OCI-LY1 (cell line): ENCODE measurements around the gene CCBE1.

Experiments used
- H2AFZ ChIP-seq: fragments of 200-600 bp; sonication (generic), shearing (Covaris generic); 2 replicates; pipeline ENCODE4 v1.6.0; 2014; ENCODE audit warnings: antibody characterized with exemption, mild to moderate bottlenecking, low read length
- H3F3A ChIP-seq: fragments of 200-600 bp; sonication (generic), shearing (Covaris generic); 2 replicates; pipeline ENCODE4 v1.6.0; 2014; ENCODE audit warnings: mild to moderate bottlenecking, antibody characterized with exemption, low read length, moderate library complexity; ENCODE audit not compliant: insufficient read depth
- H3K27ac ChIP-seq: fragments of 200-600 bp; sonication (generic); 2 replicates; pipeline ENCODE4 v1.5.1; 2014; ENCODE audit warnings: low read length, mixed run types, mild to moderate bottlenecking, low read depth; ENCODE audit not compliant: poor library complexity, severe bottlenecking
- H3K27me3 ChIP-seq: fragments of 200-600 bp; sonication (generic); 2 replicates; pipeline ENCODE4 v1.6.0; 2014; ENCODE audit warnings: antibody characterized with exemption, mild to moderate bottlenecking, low read length, moderate library complexity; ENCODE audit not compliant: insufficient read depth
- H3K36me3 ChIP-seq: fragments of 200-600 bp; sonication (generic); 2 replicates; pipeline ENCODE4 v1.6.1; 2014; ENCODE audit warnings: mild to moderate bottlenecking, antibody characterized with exemption, low read length, moderate library complexity, mixed read lengths; ENCODE audit not compliant: insufficient read depth
- H3K4me1 ChIP-seq: fragments of 200-600 bp; sonication (generic); 2 replicates; pipeline ENCODE4 v1.5.1; 2014; ENCODE audit warnings: mild to moderate bottlenecking, low read length, moderate library complexity; ENCODE audit not compliant: insufficient read depth, severe bottlenecking
- H3K4me2 ChIP-seq: fragments of 200-600 bp; sonication (generic), shearing (Covaris generic); 2 replicates; pipeline ENCODE4 v1.6.1; 2014; ENCODE audit warnings: low read length
- H3K4me3 ChIP-seq: fragments of 200-600 bp; sonication (generic); 2 replicates; pipeline ENCODE4 v1.5.1; 2014; ENCODE audit warnings: low read length, low read depth, mild to moderate bottlenecking, mixed read lengths; ENCODE audit not compliant: poor library complexity, severe bottlenecking
- H3K79me2 ChIP-seq: fragments of 200-600 bp; shearing (Covaris generic); 2 replicates; pipeline ENCODE4 v1.6.1; 2016; ENCODE audit warnings: mixed run types, low read length, mixed read lengths; ENCODE audit not compliant: insufficient read depth
- H3K9ac ChIP-seq: fragments of 200-600 bp; sonication (generic), shearing (Covaris generic); 2 replicates; pipeline ENCODE4 v1.6.1; 2014; ENCODE audit warnings: mild to moderate bottlenecking, low read length, mixed read lengths
- H3K9me2 ChIP-seq: fragments of 200-600 bp; sonication (generic), shearing (Covaris generic); 2 replicates; pipeline ENCODE4 v1.6.1; 2014; ENCODE audit warnings: low read depth, mild to moderate bottlenecking, low read length, mixed read lengths
- H3K9me3 ChIP-seq: fragments of 200-600 bp; shearing (Covaris generic); 2 replicates; pipeline ENCODE4 v1.6.1; 2014; ENCODE audit warnings: low read length, mixed read lengths
- H4K20me1 ChIP-seq: fragments of 200-600 bp; sonication (generic), shearing (Covaris generic); 2 replicates; pipeline ENCODE4 v1.6.0; 2016; ENCODE audit warnings: mild to moderate bottlenecking, low read length; ENCODE audit not compliant: insufficient read depth
- EZH2 ChIP-seq: fragments of 200-600 bp; sonication (generic), shearing (Covaris generic); IDR thresholded peaks from 2 replicates; pipeline ENCODE4 v1.8.0; 2017; ENCODE audit warnings: borderline replicate concordance, mixed run types, mild to moderate bottlenecking, antibody characterized with exemption, low read length, moderate library complexity, mixed read lengths
- TF ChIP-seq, protein P1 (sequence below): fragments of 200-600 bp; sonication (generic), shearing (Covaris generic); IDR thresholded peaks from 2 replicates; pipeline ENCODE4 v1.5.1; 2017; ENCODE audit warnings: mild to moderate bottlenecking, antibody characterized with exemption, low read length, moderate library complexity, mixed read lengths

CCBE1 gene

DNA sequence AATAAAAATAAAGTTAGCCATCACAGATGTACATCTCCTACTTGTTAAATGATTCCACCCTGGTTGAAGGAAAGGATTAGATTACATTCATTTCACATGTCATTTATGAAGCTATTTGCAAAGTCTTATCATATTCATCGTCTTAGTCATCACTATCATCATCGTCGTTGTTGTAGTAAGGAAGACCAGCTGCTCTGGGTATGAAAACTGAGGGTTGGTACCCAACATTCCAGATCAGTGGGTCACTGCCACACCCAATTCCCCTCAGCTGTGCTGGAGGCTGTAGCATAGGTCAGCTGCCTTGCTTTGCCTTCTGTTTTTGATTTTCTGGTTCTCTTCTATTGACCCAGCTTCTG is 20.9 kb upstream of the CCBE1 start:
- H3K9me3 ChIP-seq: no peaks in the 10 kb centered on the region
- no peak overlapping the region for H2AFZ ChIP-seq
- no peak overlapping the region for H3K4me3 ChIP-seq
- no peaks in the 10 kb centered on the region for H3K79me2 ChIP-seq
- TF ChIP-seq, protein P1, sequence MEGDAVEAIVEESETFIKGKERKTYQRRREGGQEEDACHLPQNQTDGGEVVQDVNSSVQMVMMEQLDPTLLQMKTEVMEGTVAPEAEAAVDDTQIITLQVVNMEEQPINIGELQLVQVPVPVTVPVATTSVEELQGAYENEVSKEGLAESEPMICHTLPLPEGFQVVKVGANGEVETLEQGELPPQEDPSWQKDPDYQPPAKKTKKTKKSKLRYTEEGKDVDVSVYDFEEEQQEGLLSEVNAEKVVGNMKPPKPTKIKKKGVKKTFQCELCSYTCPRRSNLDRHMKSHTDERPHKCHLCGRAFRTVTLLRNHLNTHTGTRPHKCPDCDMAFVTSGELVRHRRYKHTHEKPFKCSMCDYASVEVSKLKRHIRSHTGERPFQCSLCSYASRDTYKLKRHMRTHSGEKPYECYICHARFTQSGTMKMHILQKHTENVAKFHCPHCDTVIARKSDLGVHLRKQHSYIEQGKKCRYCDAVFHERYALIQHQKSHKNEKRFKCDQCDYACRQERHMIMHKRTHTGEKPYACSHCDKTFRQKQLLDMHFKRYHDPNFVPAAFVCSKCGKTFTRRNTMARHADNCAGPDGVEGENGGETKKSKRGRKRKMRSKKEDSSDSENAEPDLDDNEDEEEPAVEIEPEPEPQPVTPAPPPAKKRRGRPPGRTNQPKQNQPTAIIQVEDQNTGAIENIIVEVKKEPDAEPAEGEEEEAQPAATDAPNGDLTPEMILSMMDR: no peak
- TF ChIP-seq EZH2: no peak
- H3K27me3 ChIP-seq: no peaks in the 10 kb centered on the region
- H3K27ac ChIP-seq: no peak overlapping the region
- H4K20me1 ChIP-seq: no peaks in the 10 kb centered on the region
- H3K36me3 ChIP-seq: no peaks in the 10 kb centered on the region
- no peaks in the 10 kb centered on the region for H3K9me2 ChIP-seq
- no peaks in the 10 kb centered on the region for H3K4me1 ChIP-seq
- H3K4me2 ChIP-seq: no peak overlapping the region
- H3F3A ChIP-seq: no peaks in the 10 kb centered on the region
- H3K9ac ChIP-seq: no peak overlapping the region

GRCh38 chr18:59717291-59717690 is 20.1 kb upstream of the CCBE1 start:
- Histone ChIP-seq H4K20me1 (no peaks in the 10 kb centered on the region), H3K27ac (no peak overlapping the region), H3K27me3 (no peaks in the 10 kb centered on the region)

GRCh38 chr18:59715966-59716369 is 18.7 kb upstream of the CCBE1 start:
- no peaks in the 10 kb centered on the region for H3K36me3 ChIP-seq
- no peak overlapping the region for H3K4me3 ChIP-seq
- H3K4me1 ChIP-seq: no peaks in the 10 kb centered on the region
- no peak overlapping the region for H3K27ac ChIP-seq
- no peaks in the 10 kb centered on the region for H3F3A ChIP-seq
- no peak overlapping the region for H2AFZ ChIP-seq
- no peaks in the 10 kb centered on the region for H3K9me3 ChIP-seq
- TF ChIP-seq EZH2: no peak
- TF ChIP-seq, protein P1: no peak
- H3K9me2 ChIP-seq: no peaks in the 10 kb centered on the region
- no peaks in the 10 kb centered on the region for H3K79me2 ChIP-seq
- H3K9ac ChIP-seq: no peak overlapping the region
- no peaks in the 10 kb centered on the region for H4K20me1 ChIP-seq
- H3K27me3 ChIP-seq: no peaks in the 10 kb centered on the region
- no peak overlapping the region for H3K4me2 ChIP-seq

More at GRCh38 chr18:59717291-59717690, 20.1 kb upstream of the CCBE1 start:
- no peak for TF ChIP-seq EZH2
- TF ChIP-seq, protein P1: no peak
- H3F3A ChIP-seq: no peaks in the 10 kb centered on the region
- H3K9me2 ChIP-seq: no peaks in the 10 kb centered on the region
- no peak overlapping the region for H3K9ac ChIP-seq
- H3K4me2 ChIP-seq: no peak overlapping the region
- no peaks in the 10 kb centered on the region for H3K36me3 ChIP-seq
- H3K79me2 ChIP-seq: no peaks in the 10 kb centered on the region
- H2AFZ ChIP-seq: no peak overlapping the region
- no peaks in the 10 kb centered on the region for H3K9me3 ChIP-seq
- no peaks in the 10 kb centered on the region for H3K4me1 ChIP-seq
- H3K4me3 ChIP-seq: no peak overlapping the region
